IMR-90 (cell line): ENCODE results near the gene TRMO. TPM values are rescaled to one million over a fixed set of nuclear protein-coding genes. Genes with fewer than 3 reads are reported as not detected.
A peak's percentile ranks its signal among the peaks of the same experiment; 100 is the strongest.

Source experiments
- ATAC-seq: fragments of 200-7000 bp; cut with Tn5 transposase; 2 replicates; pipeline ENCODE4 v1.9.1; 2020; ENCODE audit warnings: low read depth, mild to moderate bottlenecking, moderate library complexity
- BruUV-seq: library from RNA; stranded (reverse); fragments of 400-500 nt; replicated peaks from 2 replicates; lab custom pipeline; 2021; lab: Mats Ljungman, UMichigan
- CTCF ChIA-PET: fragments of 300-600 bp; formaldehyde crosslinking; extraction: SDS; loops from one replicate; lab custom pipeline; 2021; ENCODE audit warnings: antibody characterized with exemption; lab: Yijun Ruan, JAX
- POLR2A ChIA-PET: fragments of 300-600 bp; sonication (Branson Sonifier 250); formaldehyde crosslinking; loops from one replicate; lab custom pipeline; 2022; ENCODE audit warnings: antibody characterized with exemption; ENCODE audit not compliant: unreplicated experiment; lab: Charles Lee
- DNase-seq: peaks from one replicate; pipeline ENCODE4 v3.0.0; 2013
- H2AFZ ChIP-seq: replicated peaks from 2 replicates; pipeline ENCODE3; 2013; ENCODE audit warnings: low read length, mild to moderate bottlenecking; ENCODE audit not compliant: poor library complexity
- H2AK5ac ChIP-seq: 2 replicates; pipeline ENCODE4 v1.6.1; 2013; ENCODE audit warnings: low read depth, low read length, inconsistent platforms
- H2AK9ac ChIP-seq: replicated peaks from 2 replicates; pipeline ENCODE3; 2013; ENCODE audit warnings: mild to moderate bottlenecking, low read depth, low read length, moderate library complexity; ENCODE audit not compliant: poor library complexity
- H2BK120ac ChIP-seq: 2 replicates; pipeline ENCODE4 v1.6.1; 2013; ENCODE audit warnings: low read depth, low read length, inconsistent platforms
- H2BK15ac ChIP-seq: 3 replicates; pipeline ENCODE4 v1.6.1; 2013; ENCODE audit warnings: low read depth, low read length, inconsistent platforms
- H2BK20ac ChIP-seq: 2 replicates; pipeline ENCODE4 v1.6.1; 2013; ENCODE audit warnings: low read depth, mild to moderate bottlenecking, inconsistent platforms, low read length, moderate library complexity
- H2BK5ac ChIP-seq: 2 replicates; pipeline ENCODE4 v1.6.1; 2013; ENCODE audit warnings: mild to moderate bottlenecking, low read depth, low read length, inconsistent platforms; ENCODE audit not compliant: poor library complexity, severe bottlenecking
- H3K14ac ChIP-seq: replicated peaks from 2 replicates; pipeline ENCODE4 v1.6.1; 2013; ENCODE audit warnings: low read depth, low read length, inconsistent platforms
- H3K18ac ChIP-seq: 2 replicates; pipeline ENCODE4 v1.6.1; 2013; ENCODE audit warnings: low read depth, low read length, control low read depth
- H3K23ac ChIP-seq: 2 replicates; pipeline ENCODE4 v1.6.1; 2013; ENCODE audit warnings: low read depth, low read length, inconsistent platforms
- H3K27ac ChIP-seq: 2 replicates; pipeline ENCODE4 v1.5.1; 2013; ENCODE audit warnings: mild to moderate bottlenecking, control low read depth, low read length; ENCODE audit not compliant: insufficient read depth
- H3K27me3 ChIP-seq: 2 replicates; pipeline ENCODE4 v1.6.1; 2013; ENCODE audit warnings: low read length; ENCODE audit not compliant: control insufficient read depth, insufficient read depth
- H3K36me3 ChIP-seq: 2 replicates; pipeline ENCODE4 v1.6.1; 2013; ENCODE audit warnings: low read length, mixed read lengths; ENCODE audit not compliant: control insufficient read depth, insufficient read depth
- H3K4ac ChIP-seq: 2 replicates; pipeline ENCODE4 v1.6.1; 2013; ENCODE audit warnings: low read depth, low read length, inconsistent platforms
- H3K4me1 ChIP-seq: 2 replicates; pipeline ENCODE4 v1.6.1; 2013; ENCODE audit warnings: low read length, mixed read lengths; ENCODE audit not compliant: control insufficient read depth, insufficient read depth
- H3K4me2 ChIP-seq: 2 replicates; pipeline ENCODE4 v1.6.1; 2013; ENCODE audit warnings: low read depth, mild to moderate bottlenecking, control low read depth, low read length, moderate library complexity
- H3K4me3 ChIP-seq: 2 replicates; pipeline ENCODE4 v1.5.1; 2013; ENCODE audit warnings: low read depth, mild to moderate bottlenecking, control low read depth, low read length, moderate library complexity; ENCODE audit not compliant: insufficient read depth
- H3K56ac ChIP-seq: 2 replicates; pipeline ENCODE4 v1.6.1; 2013; ENCODE audit warnings: low read length, inconsistent platforms; ENCODE audit not compliant: insufficient read depth; ENCODE audit errors: extremely low read depth
- H3K79me1 ChIP-seq, 2 experiments: 2 replicates each; pipeline ENCODE4 v1.6.1; 2013; ENCODE audit warnings: low read length in 2 of 2, inconsistent platforms in 1 of 2, low read depth in 1 of 2
- H3K9ac ChIP-seq: 2 replicates; pipeline ENCODE4 v1.6.1; 2013; ENCODE audit warnings: low read depth, low read length, control low read depth
- H3K9me1 ChIP-seq: 2 replicates; pipeline ENCODE4 v1.6.1; 2013; ENCODE audit warnings: low read length, inconsistent platforms; ENCODE audit not compliant: insufficient read depth
- H3K9me3 ChIP-seq: 2 replicates; pipeline ENCODE4 v1.6.1; 2013; ENCODE audit warnings: low read length; ENCODE audit not compliant: control insufficient read depth, insufficient read depth
- H4K20me1 ChIP-seq: 2 replicates; pipeline ENCODE4 v1.6.1; 2013; ENCODE audit warnings: low read length, inconsistent platforms; ENCODE audit not compliant: insufficient read depth
- H4K5ac ChIP-seq: 2 replicates; pipeline ENCODE4 v1.6.1; 2013; ENCODE audit warnings: mild to moderate bottlenecking, low read depth, low read length, control low read depth
- H4K8ac ChIP-seq, 2 experiments: 2 replicates each; pipeline ENCODE4 v1.6.1; 2013; ENCODE audit warnings: low read depth in 2 of 2, low read length in 2 of 2, control low read depth in 1 of 2, inconsistent platforms in 1 of 2
- H4K91ac ChIP-seq: 2 replicates; pipeline ENCODE4 v1.6.1; 2013; ENCODE audit warnings: low read depth, low read length, inconsistent platforms; ENCODE audit not compliant: insufficient read depth
- BHLHE40 ChIP-seq: fragments of 150-350 bp; IDR thresholded peaks from 2 replicates; pipeline ENCODE4 v1.6.1; 2016; ENCODE audit warnings: mild to moderate bottlenecking, low read depth, low read length
- CEBPB ChIP-seq: IDR thresholded peaks from 2 replicates; pipeline ENCODE4 v1.6.1; 2012; ENCODE audit warnings: low read depth, low read length, improper control_type of control experiment
- CHD1 ChIP-seq: IDR thresholded peaks from 2 replicates; pipeline ENCODE4 v1.6.1; 2012; ENCODE audit warnings: low read depth, low read length, improper control_type of control experiment
- CTCF ChIP-seq: conservative IDR thresholded peaks from 2 replicates; pipeline ENCODE4 v1.5.1; 2012; ENCODE audit warnings: mild to moderate bottlenecking, low read depth, low read length, improper control_type of control experiment
- FOS ChIP-seq: fragments of 150-350 bp; IDR thresholded peaks from 2 replicates; pipeline ENCODE4 v1.6.1; 2016; ENCODE audit warnings: low read depth, low read length
- MAZ ChIP-seq: IDR thresholded peaks from 2 replicates; pipeline ENCODE4 v1.6.1; 2012; ENCODE audit warnings: low read depth, mild to moderate bottlenecking, low read length, improper control_type of control experiment, moderate library complexity, borderline replicate concordance
- MXI1 ChIP-seq: IDR thresholded peaks from 2 replicates; pipeline ENCODE4 v1.6.1; 2012; ENCODE audit warnings: low read depth, mild to moderate bottlenecking, low read length, moderate library complexity, borderline replicate concordance
- NFE2L2 ChIP-seq: fragments of 150-350 bp; IDR thresholded peaks from 2 replicates; pipeline ENCODE4 v1.6.1; 2016; ENCODE audit warnings: low read depth, mild to moderate bottlenecking, low read length
- POLR2A ChIP-seq: IDR thresholded peaks from 2 replicates; pipeline ENCODE4 v1.6.1; 2012; ENCODE audit warnings: mild to moderate bottlenecking, low read depth, low read length
- RAD21 ChIP-seq: IDR thresholded peaks from 2 replicates; pipeline ENCODE4 v1.6.1; 2012; ENCODE audit warnings: low read length, improper control_type of control experiment
- RCOR1 ChIP-seq: IDR thresholded peaks from 2 replicates; pipeline ENCODE4 v1.6.1; 2012; ENCODE audit warnings: mild to moderate bottlenecking, low read length, improper control_type of control experiment; ENCODE audit not compliant: insufficient replicate concordance
- RFX5 ChIP-seq: IDR thresholded peaks from 2 replicates; pipeline ENCODE4 v1.8.0; 2012; ENCODE audit warnings: low read depth, mild to moderate bottlenecking, low read length, moderate library complexity
- WGBS, 2 experiments: methylation state at CpG; one replicate each; pipeline versions ENCODE4 v1.1.5 to v1.1.7; 2013; ENCODE audit warnings: missing lambda C conversion rate in 2 of 2; ENCODE audit not compliant: insufficient read length in 1 of 2; ENCODE audit errors: extremely low coverage in 2 of 2; 5-methylcytosine and 5-hydroxymethylcytosine counted together
- dilution Hi-C: fragments of 300-500 bp; cut with HindIII; formaldehyde crosslinking; loops from one replicate; pipeline ENCODE4 v1.14.3; 2018; ENCODE audit warnings: low sequenced_read_pairs; ENCODE audit not compliant: unreplicated experiment
- in situ Hi-C: fragments of 300-500 bp; cut with MboI; formaldehyde crosslinking; loops from 3 replicates; pipeline ENCODE4 v1.14.3; 2019; ENCODE audit warnings: low sequenced_read_pairs, inconsistent platforms, mixed read lengths
- intact Hi-C: fragments of 100-400 bp; cut with micrococcal nuclease; formaldehyde crosslinking; loops from 2 replicates; pipeline ENCODE4 v1.10.0; 2022
- polyA plus RNA-seq, 3 experiments: library from polyadenylated mRNA; depleted of rRNA; stranded (reverse); fragments of >200 nt; gene quantifications; 2 replicates each; pipeline ENCODE4 v1.2.3, GENCODE V29; 2012; ENCODE audit warnings: low replicate concordance in 1 of 3
- total RNA-seq: library from RNA; depleted of rRNA; stranded (reverse); fragments of >200 nt; gene quantifications from 2 replicates; pipeline ENCODE4 v1.2.3, GENCODE V29; 2012
- TF ChIP-seq, protein P1 (sequence below): fragments of 150-350 bp; IDR thresholded peaks from 2 replicates; pipeline ENCODE4 v1.6.1; 2016; ENCODE audit warnings: low read depth, mild to moderate bottlenecking, low read length, moderate library complexity, borderline replicate concordance
- TF ChIP-seq, protein P2 (sequence below): fragments of 150-350 bp; IDR thresholded peaks from 2 replicates; pipeline ENCODE4 v1.6.1; 2017; ENCODE audit warnings: mild to moderate bottlenecking, antibody characterized with exemption, low read length, low read depth

TRMO gene
- total and polyA plus RNA-seq, 2 of the 4 experiments (the other 2 are of a cell fraction): 10.2 to 19.9 TPM

DNA sequence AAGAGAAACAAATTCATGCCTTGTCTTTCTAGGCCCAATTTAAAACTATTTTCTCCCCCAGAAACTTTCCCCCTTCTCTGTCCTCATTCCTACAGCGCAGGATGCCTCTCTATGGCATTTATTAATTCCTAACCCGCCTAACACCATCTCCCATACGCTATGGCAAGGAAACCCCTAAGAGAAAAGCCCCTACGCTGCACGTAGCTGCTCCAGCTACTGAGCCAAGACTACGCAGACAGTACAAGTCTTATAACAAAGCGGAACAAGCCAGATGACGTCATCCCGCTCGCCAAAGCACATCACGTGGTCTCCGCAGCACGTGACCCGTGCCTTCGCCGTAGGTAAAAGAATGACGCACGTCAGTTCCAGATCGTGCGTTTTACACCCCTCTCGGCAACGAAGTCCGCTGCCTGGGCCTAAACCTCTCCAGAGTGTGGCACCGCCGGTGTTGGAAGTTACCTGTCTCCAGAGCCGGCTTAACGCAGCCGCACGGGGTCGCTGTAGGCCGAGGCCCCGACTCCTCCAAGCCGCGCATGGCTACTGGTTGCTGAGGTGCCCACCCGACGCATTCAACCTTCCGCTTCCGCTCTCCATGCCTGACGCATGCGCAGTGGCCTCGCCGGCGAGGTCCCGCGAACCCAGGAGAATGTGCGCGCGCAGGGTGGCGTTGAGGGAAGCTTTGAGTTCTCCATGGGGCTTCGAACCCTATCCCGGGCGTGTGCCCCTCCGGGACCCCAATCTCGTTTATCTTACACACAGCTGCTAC, at the start of gene TRMO (continued):
- no peak; the same call in 1 of the 2 replicates for TF ChIP-seq NFE2L2
- TF ChIP-seq CEBPB: no peak; the same call in 1 of the 2 replicates
- peak; percentile 58 for TF ChIP-seq RAD21
- TF ChIP-seq RCOR1: no peak
- peak; percentile 98 for TF ChIP-seq POLR2A
- TF ChIP-seq RFX5: no peak
- no peak for TF ChIP-seq MXI1

DNA sequence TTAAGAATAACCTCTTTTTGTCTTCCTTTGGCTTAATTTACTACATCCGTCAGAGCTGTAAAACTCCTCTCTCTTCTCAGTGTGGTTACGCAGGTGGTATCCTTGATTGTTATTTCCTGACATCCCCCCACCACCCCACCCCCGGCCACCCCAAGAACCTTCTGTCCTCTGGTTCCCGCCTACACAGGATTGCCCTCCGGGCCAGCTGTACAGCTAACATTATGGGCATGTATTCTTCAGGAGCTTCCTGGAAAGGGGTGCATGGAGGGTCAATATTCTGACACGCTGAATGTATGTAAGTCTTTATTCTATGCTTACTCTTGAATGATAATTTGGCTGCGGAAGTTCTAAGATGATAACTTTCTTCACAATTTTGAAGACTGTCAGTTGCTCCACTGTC, 47.9 kb upstream of the TRMO start:
- no peak overlapping the region for H3K18ac ChIP-seq
- H2BK15ac ChIP-seq: no peak overlapping the region
- no CpG with 5 or more reads among the region's 7 CpGs for WGBS, 2 experiments
- H3K4me2 ChIP-seq: no peak overlapping the region
- no TSS peak for BruUV-seq
- H3K4me3 ChIP-seq: no peak overlapping the region
- H2AFZ ChIP-seq: no peak overlapping the region
- H3K9me1 ChIP-seq: no peaks in the 10 kb centered on the region
- H4K91ac ChIP-seq: no peak overlapping the region
- H3K36me3 ChIP-seq: no peaks in the 10 kb centered on the region
- H2BK20ac ChIP-seq: no peak overlapping the region
- peaks cover 26% of the 10 kb centered on the region for H3K27me3 ChIP-seq
- ATAC-seq (no peak), DNase-seq (no peak)
- no peaks in the 10 kb centered on the region for H3K79me1 ChIP-seq
- no peak overlapping the region for H2AK5ac ChIP-seq
- ChIA-PET POLR2A (no interaction called here), CTCF (no interaction called here)
- intact Hi-C loops: loop anchor here (5.0 kb wide), 1 partner anchor 33 kb away; the partner anchor contains the start of gene HEMGN
- no peak overlapping the region for H3K9ac ChIP-seq
- no peaks in the 10 kb centered on the region for H3K4me1 ChIP-seq
- H2BK120ac ChIP-seq: no peak overlapping the region
- H3K14ac ChIP-seq: no peak overlapping the region
- no peaks in the 10 kb centered on the region for H4K20me1 ChIP-seq
- dilution Hi-C loops: no loop called here
- H3K4ac ChIP-seq: no peak overlapping the region
- no peak overlapping the region for H3K23ac ChIP-seq
- no peak overlapping the region for H4K5ac ChIP-seq
- H3K56ac ChIP-seq: no peak overlapping the region
- in situ Hi-C loops: no loop called here
- no peak overlapping the region for H2BK5ac ChIP-seq
- H2AK9ac ChIP-seq: no peak overlapping the region
- no peak overlapping the region for H3K27ac ChIP-seq
- H4K8ac ChIP-seq: no peak overlapping the region
- H3K9me3 ChIP-seq: 0 out of 2 replicates have a peak, but pooled peaks cover 4% of the 10 kb centered on the region
- TF ChIP-seq CHD1: no peak
- TF ChIP-seq BHLHE40: no peak
- TF ChIP-seq MAZ: no peak
- TF ChIP-seq FOS: no peak
- TF ChIP-seq, protein P1, sequence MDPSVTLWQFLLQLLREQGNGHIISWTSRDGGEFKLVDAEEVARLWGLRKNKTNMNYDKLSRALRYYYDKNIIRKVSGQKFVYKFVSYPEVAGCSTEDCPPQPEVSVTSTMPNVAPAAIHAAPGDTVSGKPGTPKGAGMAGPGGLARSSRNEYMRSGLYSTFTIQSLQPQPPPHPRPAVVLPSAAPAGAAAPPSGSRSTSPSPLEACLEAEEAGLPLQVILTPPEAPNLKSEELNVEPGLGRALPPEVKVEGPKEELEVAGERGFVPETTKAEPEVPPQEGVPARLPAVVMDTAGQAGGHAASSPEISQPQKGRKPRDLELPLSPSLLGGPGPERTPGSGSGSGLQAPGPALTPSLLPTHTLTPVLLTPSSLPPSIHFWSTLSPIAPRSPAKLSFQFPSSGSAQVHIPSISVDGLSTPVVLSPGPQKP: no peak
- TF ChIP-seq RFX5: no peak
- no peak for TF ChIP-seq RAD21
- TF ChIP-seq, protein P2, sequence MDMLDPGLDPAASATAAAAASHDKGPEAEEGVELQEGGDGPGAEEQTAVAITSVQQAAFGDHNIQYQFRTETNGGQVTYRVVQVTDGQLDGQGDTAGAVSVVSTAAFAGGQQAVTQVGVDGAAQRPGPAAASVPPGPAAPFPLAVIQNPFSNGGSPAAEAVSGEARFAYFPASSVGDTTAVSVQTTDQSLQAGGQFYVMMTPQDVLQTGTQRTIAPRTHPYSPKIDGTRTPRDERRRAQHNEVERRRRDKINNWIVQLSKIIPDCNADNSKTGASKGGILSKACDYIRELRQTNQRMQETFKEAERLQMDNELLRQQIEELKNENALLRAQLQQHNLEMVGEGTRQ: no peak
- no peak for TF ChIP-seq CTCF
